Omental fat pad (tissue), 4 donors: ENCODE results near the gene TMPRSS15. TPM values are rescaled to one million over a fixed set of nuclear protein-coding genes. Genes with fewer than 3 reads are reported as not detected.

Experiments used
- ATAC-seq: fragments of 150-250 bp; one replicate; pipeline ENCODE4 v1.9.1; 2016; ENCODE audit warnings: mild to moderate bottlenecking, moderate library complexity; ENCODE audit not compliant: low FRiP score
- DNase-seq: peaks from one replicate; pipeline ENCODE4 v3.0.0-alpha.2; 2019; ENCODE audit warnings: low spot score
- total RNA-seq, 4 donors: library from RNA; depleted of rRNA; stranded (reverse); fragments of >200 nt; gene quantifications; one replicate each; pipeline ENCODE4 v1.1.0, GENCODE V29; 2016
- TF ChIP-seq, protein P1 (sequence below), 3 donors: fragments of 450-650 bp; IDR thresholded peaks; one replicate each; pipeline ENCODE4 v1.5.1; 2016 to 2017; ENCODE audit warnings: antibody characterized with exemption in 3 of 3, mild to moderate bottlenecking in 3 of 3, moderate library complexity in 2 of 3

TMPRSS15 gene
- total RNA-seq, 4 donors from 2014 or later, result not detected

DNA sequence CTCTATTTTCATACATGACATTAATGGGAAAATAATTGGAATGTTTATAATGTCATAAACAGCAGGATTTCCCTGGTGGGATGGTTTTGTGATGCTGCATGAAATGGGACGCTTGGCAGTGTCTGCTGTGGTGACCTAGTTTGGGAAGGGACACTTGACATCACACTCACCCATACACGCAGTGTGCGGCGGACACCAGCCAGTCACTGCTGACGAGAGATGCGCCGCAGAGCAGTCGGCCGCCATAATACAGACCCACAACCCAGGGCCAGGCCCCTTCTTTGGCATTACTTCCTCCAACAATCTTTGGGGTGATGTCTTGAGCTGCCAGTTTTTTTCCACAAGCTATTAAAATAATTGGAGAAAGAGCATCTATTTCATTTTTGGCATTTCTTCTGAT, 109.5 kb downstream of the TMPRSS15 start:
- TF ChIP-seq, protein P1, sequence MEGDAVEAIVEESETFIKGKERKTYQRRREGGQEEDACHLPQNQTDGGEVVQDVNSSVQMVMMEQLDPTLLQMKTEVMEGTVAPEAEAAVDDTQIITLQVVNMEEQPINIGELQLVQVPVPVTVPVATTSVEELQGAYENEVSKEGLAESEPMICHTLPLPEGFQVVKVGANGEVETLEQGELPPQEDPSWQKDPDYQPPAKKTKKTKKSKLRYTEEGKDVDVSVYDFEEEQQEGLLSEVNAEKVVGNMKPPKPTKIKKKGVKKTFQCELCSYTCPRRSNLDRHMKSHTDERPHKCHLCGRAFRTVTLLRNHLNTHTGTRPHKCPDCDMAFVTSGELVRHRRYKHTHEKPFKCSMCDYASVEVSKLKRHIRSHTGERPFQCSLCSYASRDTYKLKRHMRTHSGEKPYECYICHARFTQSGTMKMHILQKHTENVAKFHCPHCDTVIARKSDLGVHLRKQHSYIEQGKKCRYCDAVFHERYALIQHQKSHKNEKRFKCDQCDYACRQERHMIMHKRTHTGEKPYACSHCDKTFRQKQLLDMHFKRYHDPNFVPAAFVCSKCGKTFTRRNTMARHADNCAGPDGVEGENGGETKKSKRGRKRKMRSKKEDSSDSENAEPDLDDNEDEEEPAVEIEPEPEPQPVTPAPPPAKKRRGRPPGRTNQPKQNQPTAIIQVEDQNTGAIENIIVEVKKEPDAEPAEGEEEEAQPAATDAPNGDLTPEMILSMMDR (IDR thresholded peaks at IDR 0.05), result no peak
- DNase-seq (no peak), ATAC-seq (no peak)

DNA sequence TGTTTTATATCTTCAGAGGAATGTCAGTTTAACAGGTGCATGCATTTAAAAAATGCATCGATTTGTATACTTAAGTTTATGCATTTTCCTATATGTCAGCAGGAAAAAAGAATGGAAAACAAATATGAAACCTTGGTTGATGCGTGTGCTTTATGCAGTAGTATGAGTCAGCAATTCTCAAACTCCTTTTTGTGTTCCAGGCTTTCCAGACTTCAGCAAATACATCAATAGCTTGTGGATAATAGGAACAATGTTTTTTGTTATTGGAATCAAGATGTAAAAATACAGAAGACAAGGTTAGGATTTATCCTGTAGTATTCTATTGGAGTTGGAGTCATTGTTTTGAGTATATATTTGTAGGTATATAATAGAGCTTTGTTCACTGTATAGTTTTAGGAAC, 113.7 kb downstream of the TMPRSS15 start:
- TF ChIP-seq, protein P1 (IDR thresholded peaks at IDR 0.05), result no peak
- no peak for DNase-seq
- no peak for ATAC-seq

DNA sequence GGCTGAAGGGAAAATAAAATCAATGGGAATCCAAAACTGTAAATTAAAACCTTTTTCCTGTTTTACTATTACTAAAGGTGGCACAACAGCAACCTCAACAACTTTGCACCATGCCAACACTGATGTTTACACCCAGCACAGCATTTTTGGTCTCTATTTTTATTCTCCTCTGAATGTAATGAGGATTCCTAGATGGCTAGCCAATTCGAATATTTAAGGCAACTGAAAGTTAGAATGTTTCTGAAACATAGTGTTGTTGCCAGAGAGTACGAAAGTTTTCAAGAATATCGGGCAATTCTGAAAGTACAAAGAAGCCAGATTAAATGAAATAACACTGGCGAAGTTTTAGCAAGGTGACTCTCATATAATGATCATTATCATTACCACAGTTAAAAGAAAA, 118.2 kb downstream of the TMPRSS15 start:
- no peak for ATAC-seq
- TF ChIP-seq, protein P1 (IDR thresholded peaks at IDR 0.05), result no peak
- DNase-seq, result no peak

DNA sequence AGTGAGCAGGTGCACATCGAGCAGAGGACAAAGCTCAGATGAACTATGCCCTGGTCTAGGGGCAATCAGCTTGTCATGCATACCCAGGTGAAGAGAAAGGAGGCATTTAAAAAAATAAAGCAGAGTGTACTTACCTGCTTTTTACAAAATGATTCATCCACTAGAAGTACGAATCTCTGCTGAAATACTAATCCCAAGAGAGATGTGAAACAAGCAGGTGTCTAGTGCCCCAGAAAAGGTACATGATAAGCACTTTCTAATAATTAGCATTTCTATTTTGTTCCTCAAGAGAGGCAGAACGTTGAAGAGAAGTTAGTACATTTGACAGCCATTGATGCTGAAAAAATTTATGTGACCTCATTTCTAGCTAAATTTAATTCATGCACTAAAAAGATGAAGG, 127.8 kb downstream of the TMPRSS15 start:
- DNase-seq (no peak), ATAC-seq (no peak)
- TF ChIP-seq, protein P1 (IDR thresholded peaks at IDR 0.05), result no peak

DNA sequence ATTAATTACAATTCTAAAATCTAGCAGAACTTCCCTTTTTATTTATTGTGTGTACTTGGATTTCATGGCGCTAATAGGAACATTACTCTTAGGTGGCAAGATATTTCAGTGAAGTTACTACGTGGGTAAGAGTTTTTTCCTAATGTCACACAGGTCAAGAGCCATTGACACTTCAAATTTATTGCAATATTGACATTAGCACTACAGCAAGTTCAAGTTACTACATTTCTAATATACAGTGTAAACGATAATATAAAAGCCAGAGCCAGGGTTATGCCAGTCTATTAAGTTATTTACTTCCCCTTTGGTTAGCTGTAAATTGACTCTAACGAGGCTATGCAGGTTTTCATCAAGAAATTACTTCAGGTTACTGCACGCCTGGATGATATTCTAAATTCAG, 129.2 kb downstream of the TMPRSS15 start:
- DNase-seq (no peak), ATAC-seq (no peak)
- TF ChIP-seq, protein P1 (IDR thresholded peaks at IDR 0.05), result no peak

DNA sequence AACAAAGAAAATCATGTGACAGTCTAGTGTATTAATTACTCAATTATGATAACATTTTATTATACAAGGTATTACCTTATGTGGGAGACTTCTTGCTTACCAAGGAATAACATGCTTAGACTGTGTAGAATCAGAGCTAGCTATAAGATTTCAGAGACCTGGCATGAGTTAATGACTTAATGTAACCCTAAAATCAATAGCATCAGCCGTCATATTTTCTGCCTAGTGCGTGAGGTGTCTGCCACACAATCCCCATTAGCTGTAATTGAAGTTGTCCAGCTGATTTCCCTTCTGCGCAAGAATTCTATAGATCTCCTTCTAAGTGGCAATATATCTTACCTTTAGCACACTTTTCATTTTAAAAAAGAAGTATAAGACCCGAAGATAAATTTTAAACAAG, 130.2 kb downstream of the TMPRSS15 start:
- TF ChIP-seq, protein P1 (IDR thresholded peaks at IDR 0.05), result no peak
- no peak for ATAC-seq
- no peak for DNase-seq

DNA sequence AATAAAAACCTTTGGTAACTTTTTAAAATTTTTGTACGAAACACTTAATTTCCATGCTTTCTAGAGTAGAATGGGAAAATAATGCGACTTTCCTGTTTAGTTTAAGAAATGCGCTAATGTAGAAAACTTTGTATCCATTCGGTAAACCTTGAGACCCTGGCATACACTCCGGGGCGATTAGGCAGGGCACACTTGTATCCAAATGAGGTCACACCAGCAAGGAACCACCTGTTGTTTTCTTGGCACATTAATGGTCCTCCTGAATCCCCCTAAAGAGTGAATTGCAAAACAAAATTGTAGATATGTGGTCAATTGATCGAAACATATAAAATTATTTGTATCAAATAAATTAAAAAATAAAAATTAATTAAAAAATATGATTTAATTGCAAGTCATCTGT, 133.7 kb downstream of the TMPRSS15 start:
- DNase-seq (no peak), ATAC-seq (no peak)
- TF ChIP-seq, protein P1 (IDR thresholded peaks at IDR 0.05), result no peak
